Adrenal gland (tissue), 5 donors: ENCODE data around the gene GBA2.

ENCODE experiments used
- POLR2A ChIP-seq, 2 donors: fragments of 450-650 bp; IDR thresholded peaks; one replicate each; pipeline ENCODE4 v1.6.1; 2017; ENCODE audit warnings: antibody characterized with exemption in 2 of 2, mild to moderate bottlenecking in 2 of 2, moderate library complexity in 1 of 2
- TF ChIP-seq, protein P1 (sequence below), 6 experiments: fragments of 450-650 bp in 4 of 6; fragments of 200-600 bp in 2 of 6; sonication (generic) in 1 of 6; IDR thresholded peaks; 1 replicate in 5 of 6; 2 replicates in 1 of 6; pipeline versions ENCODE4 v1.5.1 to v1.8.0; 2016 to 2021; ENCODE audit warnings: antibody characterized with exemption in 6 of 6, mild to moderate bottlenecking in 2 of 6, moderate library complexity in 1 of 6
- donor health status: DM: no; HTN: no; CAD: no.

GRCh38 chr9:35757226-35757891 is 8.3 kb upstream of the GBA2 start:
- TF ChIP-seq, protein P1, sequence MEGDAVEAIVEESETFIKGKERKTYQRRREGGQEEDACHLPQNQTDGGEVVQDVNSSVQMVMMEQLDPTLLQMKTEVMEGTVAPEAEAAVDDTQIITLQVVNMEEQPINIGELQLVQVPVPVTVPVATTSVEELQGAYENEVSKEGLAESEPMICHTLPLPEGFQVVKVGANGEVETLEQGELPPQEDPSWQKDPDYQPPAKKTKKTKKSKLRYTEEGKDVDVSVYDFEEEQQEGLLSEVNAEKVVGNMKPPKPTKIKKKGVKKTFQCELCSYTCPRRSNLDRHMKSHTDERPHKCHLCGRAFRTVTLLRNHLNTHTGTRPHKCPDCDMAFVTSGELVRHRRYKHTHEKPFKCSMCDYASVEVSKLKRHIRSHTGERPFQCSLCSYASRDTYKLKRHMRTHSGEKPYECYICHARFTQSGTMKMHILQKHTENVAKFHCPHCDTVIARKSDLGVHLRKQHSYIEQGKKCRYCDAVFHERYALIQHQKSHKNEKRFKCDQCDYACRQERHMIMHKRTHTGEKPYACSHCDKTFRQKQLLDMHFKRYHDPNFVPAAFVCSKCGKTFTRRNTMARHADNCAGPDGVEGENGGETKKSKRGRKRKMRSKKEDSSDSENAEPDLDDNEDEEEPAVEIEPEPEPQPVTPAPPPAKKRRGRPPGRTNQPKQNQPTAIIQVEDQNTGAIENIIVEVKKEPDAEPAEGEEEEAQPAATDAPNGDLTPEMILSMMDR (IDR thresholded peaks at IDR 0.05) = no peak
- TF ChIP-seq POLR2A (IDR thresholded peaks at IDR 0.05) = no peak
